Measurements from ENCODE around the gene KCNJ9. TPM values are rescaled to one million over a fixed set of nuclear protein-coding genes. Genes with fewer than 3 reads are reported as not detected.

KCNJ9 gene
- total RNA-seq, 1 donor from 2014 or later = not detected

DNA sequence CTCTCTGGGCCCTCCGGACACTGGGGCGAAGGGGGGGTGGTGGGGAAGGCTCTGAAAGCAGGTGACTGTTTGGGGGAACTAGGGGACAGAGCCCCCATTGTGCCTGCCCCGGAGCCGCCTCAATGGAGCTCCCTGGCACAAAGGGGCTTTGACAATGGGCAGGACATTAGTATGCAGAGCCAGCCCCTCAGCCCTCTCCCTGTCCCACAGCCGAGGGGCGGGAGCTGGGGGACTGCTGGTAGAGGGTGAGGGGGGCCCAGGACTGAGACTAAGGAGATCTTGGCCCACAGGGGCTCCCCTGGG, 19.2 kb upstream of the KCNJ9 start:
- no peak for DNase-seq (ENCODE audit: low read depth)
- no peaks in the 10 kb centered on the region for H3K36me3 ChIP-seq (ENCODE audit: control insufficient read depth, insufficient read depth, low read length)
- peaks cover 43% of the 10 kb centered on the region for H3K27me3 ChIP-seq (ENCODE audit: control insufficient read depth, insufficient read depth, low read length)
- no peak overlapping the region for H3K4me3 ChIP-seq (ENCODE audit: low read depth, low read length)
- TF ChIP-seq, protein P1, sequence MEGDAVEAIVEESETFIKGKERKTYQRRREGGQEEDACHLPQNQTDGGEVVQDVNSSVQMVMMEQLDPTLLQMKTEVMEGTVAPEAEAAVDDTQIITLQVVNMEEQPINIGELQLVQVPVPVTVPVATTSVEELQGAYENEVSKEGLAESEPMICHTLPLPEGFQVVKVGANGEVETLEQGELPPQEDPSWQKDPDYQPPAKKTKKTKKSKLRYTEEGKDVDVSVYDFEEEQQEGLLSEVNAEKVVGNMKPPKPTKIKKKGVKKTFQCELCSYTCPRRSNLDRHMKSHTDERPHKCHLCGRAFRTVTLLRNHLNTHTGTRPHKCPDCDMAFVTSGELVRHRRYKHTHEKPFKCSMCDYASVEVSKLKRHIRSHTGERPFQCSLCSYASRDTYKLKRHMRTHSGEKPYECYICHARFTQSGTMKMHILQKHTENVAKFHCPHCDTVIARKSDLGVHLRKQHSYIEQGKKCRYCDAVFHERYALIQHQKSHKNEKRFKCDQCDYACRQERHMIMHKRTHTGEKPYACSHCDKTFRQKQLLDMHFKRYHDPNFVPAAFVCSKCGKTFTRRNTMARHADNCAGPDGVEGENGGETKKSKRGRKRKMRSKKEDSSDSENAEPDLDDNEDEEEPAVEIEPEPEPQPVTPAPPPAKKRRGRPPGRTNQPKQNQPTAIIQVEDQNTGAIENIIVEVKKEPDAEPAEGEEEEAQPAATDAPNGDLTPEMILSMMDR (IDR thresholded peaks at IDR 0.05; ENCODE audit: insufficient read depth, low read length, poor library complexity, severe bottlenecking) = no peak

DNA sequence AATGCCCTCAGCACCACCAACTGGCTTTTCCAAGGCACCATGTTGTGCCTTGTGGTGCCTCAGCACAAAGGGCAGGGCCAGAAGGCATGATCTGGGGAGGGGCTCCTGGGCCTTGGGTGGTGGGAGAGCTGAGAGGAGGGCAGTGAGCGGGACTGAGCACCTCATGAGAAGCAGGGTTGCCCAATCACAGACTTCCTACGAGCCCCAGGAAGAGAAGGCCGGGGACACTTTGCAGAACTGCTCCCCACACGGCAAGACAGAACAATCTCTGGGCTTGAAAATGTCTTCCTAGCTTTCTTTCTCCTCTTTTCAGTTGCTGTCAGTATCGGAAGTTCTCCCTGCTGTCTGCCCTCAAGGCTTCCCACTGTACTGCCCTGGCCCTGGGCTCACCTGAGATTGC, 18.2 kb upstream of the KCNJ9 start:
- Histone ChIP-seq H3K4me3 (ENCODE audit: low read depth, low read length) (no peak overlapping the region), H3K36me3 (ENCODE audit: control insufficient read depth, insufficient read depth, low read length) (no peaks in the 10 kb centered on the region), H3K27me3 (ENCODE audit: control insufficient read depth, insufficient read depth, low read length) (peaks cover 45% of the 10 kb centered on the region)
- DNase-seq (ENCODE audit: low read depth) = no peak
- TF ChIP-seq, protein P1 (IDR thresholded peaks at IDR 0.05; ENCODE audit: insufficient read depth, low read length, poor library complexity, severe bottlenecking) = no peak

DNA sequence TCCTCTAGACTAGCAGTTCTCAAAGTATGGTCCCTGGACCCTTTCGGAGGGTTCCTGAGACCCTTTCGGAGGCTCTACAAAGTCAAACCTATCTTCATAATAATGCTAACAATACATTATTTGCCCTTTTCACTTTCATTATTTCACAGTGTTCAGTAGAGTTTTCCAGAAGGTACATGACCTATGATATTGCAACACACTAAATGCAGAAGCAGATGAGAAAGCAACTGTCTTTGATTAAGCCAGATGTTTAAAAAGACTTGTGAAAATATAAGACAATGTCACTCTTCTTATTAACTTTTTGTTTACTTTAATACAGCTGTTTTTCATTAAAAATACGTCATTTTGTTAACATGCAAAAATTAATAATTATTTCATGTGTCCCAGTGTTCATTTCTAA, 17.2 kb upstream of the KCNJ9 start:
- TF ChIP-seq, protein P1 (IDR thresholded peaks at IDR 0.05; ENCODE audit: insufficient read depth, low read length, poor library complexity, severe bottlenecking) = no peak
- H3K27me3 ChIP-seq (ENCODE audit: control insufficient read depth, insufficient read depth, low read length) = peaks cover 50% of the 10 kb centered on the region

DNA sequence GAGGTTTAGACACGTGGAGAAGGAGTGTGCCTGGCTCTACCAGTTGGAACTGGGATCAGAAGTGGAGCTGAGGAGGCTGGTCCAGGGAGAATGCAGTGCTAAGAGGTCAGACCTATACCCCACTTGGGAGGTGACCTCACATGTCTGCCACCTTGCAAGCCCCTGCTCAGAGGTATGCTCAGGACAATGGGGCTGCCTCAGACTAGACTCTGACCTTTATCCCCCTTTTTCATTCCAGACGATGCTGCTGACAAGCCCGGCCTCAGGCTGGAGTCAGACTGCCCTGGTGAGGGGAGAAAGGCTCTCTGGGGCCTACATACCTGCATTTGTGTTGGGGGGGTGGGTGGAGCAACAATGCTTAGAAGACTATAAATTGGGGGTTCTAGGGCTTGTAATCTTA, 16.6 kb upstream of the KCNJ9 start:
- Histone ChIP-seq H3K27me3 (ENCODE audit: control insufficient read depth, insufficient read depth, low read length) (peaks cover 56% of the 10 kb centered on the region), H3K36me3 (ENCODE audit: control insufficient read depth, insufficient read depth, low read length) (no peaks in the 10 kb centered on the region), H3K4me3 (ENCODE audit: low read depth, low read length) (no peak overlapping the region)
- DNase-seq (ENCODE audit: low read depth) = no peak
- TF ChIP-seq, protein P1 (IDR thresholded peaks at IDR 0.05; ENCODE audit: insufficient read depth, low read length, poor library complexity, severe bottlenecking) = no peak

More for the DNA sequence above, 17.2 kb upstream of the KCNJ9 start:
- Histone ChIP-seq H3K36me3 (ENCODE audit: control insufficient read depth, insufficient read depth, low read length) (no peaks in the 10 kb centered on the region), H3K4me3 (ENCODE audit: low read depth, low read length) (no peak overlapping the region)
- DNase-seq (ENCODE audit: low read depth) = no peak

DNA sequence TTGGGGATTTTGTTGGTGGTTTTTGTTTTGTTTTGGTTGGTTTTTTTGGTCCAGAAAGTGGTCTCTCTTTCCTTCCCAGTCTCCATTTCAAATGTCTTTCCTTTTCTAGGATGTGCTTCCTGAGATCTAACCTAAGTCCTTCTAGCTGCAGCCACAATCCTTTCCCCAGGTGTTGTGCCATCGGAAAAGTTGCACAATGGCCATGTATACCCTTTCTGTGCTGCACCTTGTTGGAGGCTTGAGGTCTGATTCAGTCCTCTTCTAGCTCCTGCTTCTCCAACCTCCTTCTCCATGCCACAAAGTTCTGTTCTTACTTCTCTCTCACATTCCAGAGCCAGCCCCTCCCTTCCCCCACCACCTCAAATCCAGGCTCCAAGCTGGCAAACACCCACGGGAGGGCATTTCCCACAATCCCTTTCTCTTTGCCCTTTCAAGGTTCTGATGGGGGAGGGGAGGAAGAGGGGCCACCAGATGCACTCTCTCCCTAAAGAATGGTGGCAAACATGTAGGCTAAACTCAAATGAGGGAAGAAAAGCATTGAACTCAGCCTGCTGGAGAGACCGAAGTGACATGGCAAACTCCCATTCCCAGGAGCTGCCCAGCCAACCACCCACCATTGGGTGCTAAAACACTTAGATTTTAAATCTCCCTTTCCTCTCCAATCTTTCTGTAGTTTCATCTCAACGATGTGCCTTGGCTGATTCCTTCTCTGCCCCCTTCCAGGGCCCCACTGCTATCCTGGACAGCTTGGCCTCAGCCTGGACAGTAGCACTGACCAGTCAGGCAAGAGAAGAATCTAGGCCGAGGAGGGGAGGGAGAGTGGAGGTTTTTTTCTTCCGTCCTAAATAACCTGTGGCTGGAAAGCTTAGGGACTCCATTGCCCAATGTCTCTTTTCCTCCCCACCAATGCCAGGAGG, 14.3 kb upstream of the KCNJ9 start:
- Histone ChIP-seq H3K27me3 (ENCODE audit: control insufficient read depth, insufficient read depth, low read length) (peaks cover 53% of the 10 kb centered on the region), H3K4me3 (ENCODE audit: low read depth, low read length) (no peak overlapping the region), H3K36me3 (ENCODE audit: control insufficient read depth, insufficient read depth, low read length) (no peaks in the 10 kb centered on the region)
- no peak for DNase-seq (ENCODE audit: low read depth)
- TF ChIP-seq, protein P1 (IDR thresholded peaks at IDR 0.05; ENCODE audit: insufficient read depth, low read length, poor library complexity, severe bottlenecking) = no peak

DNA sequence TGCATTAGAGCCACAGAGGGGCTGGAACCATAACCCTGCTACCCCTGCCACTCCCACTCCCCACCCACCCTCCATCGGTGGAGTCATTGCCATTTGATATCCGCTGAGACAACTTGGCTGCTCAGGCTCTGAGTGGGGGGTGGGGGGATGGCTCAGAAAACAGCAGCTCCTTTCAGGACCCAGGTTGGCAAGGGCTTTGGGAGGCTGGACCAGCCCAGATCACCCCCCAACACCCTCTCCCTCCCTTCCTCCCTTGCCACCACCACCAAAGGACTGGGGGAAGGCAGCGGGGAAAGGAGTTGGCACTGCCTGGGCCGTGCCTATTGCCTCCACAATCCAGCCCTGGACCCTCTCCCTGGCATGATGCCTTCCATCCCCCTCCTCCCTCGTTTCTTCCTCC, 13.1 kb upstream of the KCNJ9 start:
- peaks cover 42% of the 10 kb centered on the region for H3K27me3 ChIP-seq (ENCODE audit: control insufficient read depth, insufficient read depth, low read length)
- H3K36me3 ChIP-seq (ENCODE audit: control insufficient read depth, insufficient read depth, low read length) = no peaks in the 10 kb centered on the region

More for the DNA sequence above, 13.1 kb upstream of the KCNJ9 start:
- DNase-seq (ENCODE audit: low read depth) = no peak
- TF ChIP-seq, protein P1 (IDR thresholded peaks at IDR 0.05; ENCODE audit: insufficient read depth, low read length, poor library complexity, severe bottlenecking) = no peak
- no peak overlapping the region for H3K4me3 ChIP-seq (ENCODE audit: low read depth, low read length)
